Measurements from ENCODE around the gene INTS15. TPM values are rescaled to one million over a fixed set of nuclear protein-coding genes. Genes with fewer than 3 reads are reported as not detected.

INTS15 gene
- total RNA-seq, 1 donor from 2014 or later: 55.7 TPM

- Mint-ChIP-seq H3K27ac (ENCODE audit: unreplicated experiment) (no peak overlapping the region), H3K9me3 (no peaks in the 10 kb centered on the region), H3K36me3 (ENCODE audit: low read depth) (no peaks in the 10 kb centered on the region), H3K27me3 (ENCODE audit: low read depth) (peaks cover 6% of the 10 kb centered on the region), H3K4me3 (no peak overlapping the region), H3K4me1 (no peaks in the 10 kb centered on the region)
- no peak for DNase-seq (ENCODE audit: low read depth, low spot score)
- no peak for TF ChIP-seq CTCF (conservative IDR thresholded peaks at IDR 0.05)
Measured at GRCh38 chr7:6559896-6560295, 29.9 kb upstream of the INTS15 start.

DNA sequence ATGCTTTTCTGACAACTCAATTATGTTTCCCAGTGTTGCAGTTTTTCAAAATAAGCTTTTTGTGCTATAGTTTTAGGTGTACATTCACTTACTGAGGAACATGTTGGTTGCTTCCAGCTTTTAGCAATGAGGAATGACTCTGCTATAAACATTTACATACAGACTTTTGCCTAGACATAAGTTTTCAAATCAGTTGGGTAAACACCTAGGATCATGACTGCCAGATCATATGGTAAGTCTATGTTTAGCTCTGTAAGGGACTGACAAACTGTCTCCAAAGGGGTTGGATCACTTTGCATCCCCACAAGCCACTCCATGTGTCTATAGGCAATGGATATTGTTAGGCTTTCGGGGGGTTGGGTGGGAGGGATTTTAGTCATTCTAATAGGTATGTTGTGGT lies 27.7 kb upstream of the INTS15 start:
- H3K9me3 Mint-ChIP-seq: no peaks in the 10 kb centered on the region
- peaks cover 6% of the 10 kb centered on the region for H3K27me3 Mint-ChIP-seq (ENCODE audit: low read depth)
- no peak for TF ChIP-seq CTCF (conservative IDR thresholded peaks at IDR 0.05)
- no peak for DNase-seq (ENCODE audit: low read depth, low spot score)
- no peak overlapping the region for H3K27ac Mint-ChIP-seq (ENCODE audit: unreplicated experiment)
- H3K4me1 Mint-ChIP-seq: no peaks in the 10 kb centered on the region
- H3K4me3 Mint-ChIP-seq: no peak overlapping the region
- H3K36me3 Mint-ChIP-seq (ENCODE audit: low read depth): no peaks in the 10 kb centered on the region

DNA sequence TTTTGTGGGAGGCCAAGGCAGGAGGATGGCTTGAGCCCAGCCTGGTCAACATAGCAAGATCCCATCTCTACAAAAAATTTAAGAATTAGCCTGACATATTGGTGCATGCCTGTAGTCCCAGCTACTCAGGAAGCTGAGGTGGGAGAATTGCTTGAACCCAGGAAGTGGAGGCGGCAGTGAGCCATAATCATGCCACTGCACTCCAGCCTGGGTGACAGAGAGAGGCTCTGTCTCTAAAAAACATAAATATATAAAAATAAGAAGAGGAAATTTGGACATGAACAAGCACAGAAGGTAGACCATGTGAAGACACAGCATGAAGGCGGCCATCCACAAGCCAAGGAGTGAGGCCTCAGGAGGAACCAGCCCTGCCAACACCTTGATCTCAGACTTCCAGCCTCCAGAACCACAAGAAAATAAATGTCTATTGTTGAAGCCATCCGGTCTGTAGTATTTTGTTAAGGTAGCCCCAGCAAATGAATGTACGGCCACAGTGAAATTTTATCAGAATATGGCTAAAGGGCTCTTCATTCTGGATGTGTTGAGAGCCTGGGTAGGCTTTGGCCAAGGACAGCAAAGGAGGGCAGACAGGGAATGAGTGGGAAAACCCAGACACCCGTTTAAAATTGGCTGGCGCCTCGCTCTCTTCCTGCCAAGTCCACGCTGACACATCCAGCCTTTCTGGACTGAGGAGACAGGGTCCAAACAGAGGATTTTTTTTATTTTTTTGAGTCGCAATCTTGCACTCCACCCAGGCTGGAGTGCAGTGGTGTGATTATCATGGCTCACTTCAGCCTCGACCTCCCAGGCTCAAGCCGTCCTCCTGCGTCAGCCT lies 25.7 kb upstream of the INTS15 start:
- TF ChIP-seq CTCF (conservative IDR thresholded peaks at IDR 0.05): no peak
- DNase-seq (ENCODE audit: low read depth, low spot score): no peak
- no peak overlapping the region for H3K4me3 Mint-ChIP-seq
- H3K36me3 Mint-ChIP-seq (ENCODE audit: low read depth): no peaks in the 10 kb centered on the region
- H3K27me3 Mint-ChIP-seq (ENCODE audit: low read depth): peaks cover 6% of the 10 kb centered on the region
- no peaks in the 10 kb centered on the region for H3K9me3 Mint-ChIP-seq
- no peaks in the 10 kb centered on the region for H3K4me1 Mint-ChIP-seq
- H3K27ac Mint-ChIP-seq (ENCODE audit: unreplicated experiment): no peak overlapping the region

GRCh38 chr7:6565655-6566054 lies 24.2 kb upstream of the INTS15 start:
- no peaks in the 10 kb centered on the region for H3K4me1 Mint-ChIP-seq
- H3K4me3 Mint-ChIP-seq: no peak overlapping the region
- no peak for DNase-seq (ENCODE audit: low read depth, low spot score)
- TF ChIP-seq CTCF (conservative IDR thresholded peaks at IDR 0.05): no peak
- no peaks in the 10 kb centered on the region for H3K36me3 Mint-ChIP-seq (ENCODE audit: low read depth)
- H3K9me3 Mint-ChIP-seq: no peaks in the 10 kb centered on the region
- H3K27ac Mint-ChIP-seq (ENCODE audit: unreplicated experiment): peak overlapping the region; percentile 72
- H3K27me3 Mint-ChIP-seq (ENCODE audit: low read depth): peaks cover 3% of the 10 kb centered on the region

GRCh38 chr7:6567886-6568285 lies 21.9 kb upstream of the INTS15 start:
- Mint-ChIP-seq H3K9me3 (no peaks in the 10 kb centered on the region), H3K4me3 (no peak overlapping the region), H3K36me3 (ENCODE audit: low read depth) (no peaks in the 10 kb centered on the region), H3K27me3 (ENCODE audit: low read depth) (peaks cover 5% of the 10 kb centered on the region), H3K4me1 (no peaks in the 10 kb centered on the region), H3K27ac (ENCODE audit: unreplicated experiment) (no peak overlapping the region)
- DNase-seq (ENCODE audit: low read depth, low spot score): no peak
- no peak for TF ChIP-seq CTCF (conservative IDR thresholded peaks at IDR 0.05)
